GM23338 (cell line): ENCODE measurements around the gene REX1BD. TPM values are rescaled to one million over a fixed set of nuclear protein-coding genes. Genes with fewer than 3 reads are reported as not detected.

Source experiments
- ATAC-seq: fragments of 200-7000 bp; cut with Tn5 transposase; 3 replicates; pipeline ENCODE4 v1.9.1; 2020
- DNase-seq: peaks from one replicate; pipeline ENCODE4 v3.0.0-alpha.2; 2015; ENCODE audit warnings: low spot score
- H2AFZ ChIP-seq: fragments of 200-600 bp; sonication (generic); 2 replicates; pipeline ENCODE4 v1.8.0; 2016; ENCODE audit warnings: antibody characterized with exemption, mild to moderate bottlenecking, moderate library complexity
- H3F3A ChIP-seq: fragments of 200-600 bp; sonication (generic); replicated peaks from 2 replicates; pipeline ENCODE4 v1.8.0; 2017; ENCODE audit warnings: antibody characterized with exemption, mixed run types, low read depth
- H3K27ac ChIP-seq: fragments of 200-600 bp; sonication (generic); 2 replicates; pipeline ENCODE4 v1.6.1; 2016; ENCODE audit warnings: low read depth
- H3K27me3 ChIP-seq: fragments of 200-600 bp; sonication (generic); 2 replicates; pipeline ENCODE4 v1.8.0; 2016; ENCODE audit warnings: mild to moderate bottlenecking, mixed run types, moderate library complexity; ENCODE audit not compliant: insufficient read depth
- H3K36me3 ChIP-seq: fragments of 200-600 bp; sonication (generic); 2 replicates; pipeline ENCODE4 v1.8.0; 2016; ENCODE audit warnings: mild to moderate bottlenecking; ENCODE audit not compliant: insufficient read depth
- H3K4me1 ChIP-seq: fragments of 200-600 bp; sonication (generic); 2 replicates; pipeline ENCODE4 v1.8.0; 2016; ENCODE audit warnings: mild to moderate bottlenecking, moderate library complexity; ENCODE audit not compliant: insufficient read depth
- H3K4me2 ChIP-seq: fragments of 200-600 bp; sonication (generic); 2 replicates; pipeline ENCODE4 v1.7.1; 2017; ENCODE audit warnings: mixed run types
- H3K4me3 ChIP-seq: fragments of 200-600 bp; sonication (generic); 2 replicates; pipeline ENCODE4 v1.6.1; 2016; ENCODE audit warnings: mixed run types
- H3K79me2 ChIP-seq: fragments of 200-600 bp; sonication (generic); replicated peaks from 2 replicates; pipeline ENCODE4 v1.8.0; 2017; ENCODE audit warnings: mild to moderate bottlenecking; ENCODE audit not compliant: insufficient read depth
- H3K9me2 ChIP-seq: fragments of 200-600 bp; sonication (generic); 2 replicates; pipeline ENCODE4 v1.8.0; 2017; ENCODE audit not compliant: insufficient read depth
- H4K20me1 ChIP-seq: fragments of 200-600 bp; sonication (generic); replicated peaks from 2 replicates; pipeline ENCODE4 v1.8.0; 2017; ENCODE audit warnings: mild to moderate bottlenecking; ENCODE audit not compliant: insufficient read depth
- H3K27ac Mint-ChIP-seq: 2 replicates; pipeline ENCODE4 v1.8.0; 2020; ENCODE audit warnings: inconsistent platforms, mild to moderate bottlenecking, moderate library complexity, mixed read lengths
- H3K27me3 Mint-ChIP-seq: 3 replicates; pipeline ENCODE4 v1.8.0; 2022; ENCODE audit warnings: low read depth, mild to moderate bottlenecking, moderate library complexity, mixed read lengths, inconsistent platforms; ENCODE audit not compliant: insufficient read depth, poor library complexity
- H3K36me3 Mint-ChIP-seq: 3 replicates; pipeline ENCODE4 v1.8.0; 2021; ENCODE audit warnings: low read depth, mild to moderate bottlenecking, inconsistent platforms, moderate library complexity, mixed read lengths
- H3K4me1 Mint-ChIP-seq: 3 replicates; pipeline ENCODE4 v1.8.0; 2020; ENCODE audit warnings: mild to moderate bottlenecking, inconsistent platforms, mixed read lengths
- H3K4me3 Mint-ChIP-seq: 3 replicates; pipeline ENCODE4 v1.8.0; 2021; ENCODE audit warnings: moderate library complexity, mild to moderate bottlenecking, inconsistent platforms, mixed read lengths
- H3K9me3 Mint-ChIP-seq: 3 replicates; pipeline ENCODE4 v1.8.0; 2020; ENCODE audit warnings: moderate library complexity, mild to moderate bottlenecking, inconsistent platforms, mixed read lengths
- CREB1 ChIP-seq: fragments of 250-450 bp; sonication (Bioruptor Pico); IDR thresholded peaks from 2 replicates; pipeline ENCODE4 v1.5.0; 2020; ENCODE audit warnings: low read depth, mild to moderate bottlenecking, moderate library complexity
- EZH2 ChIP-seq: fragments of 200-600 bp; sonication (generic); IDR thresholded peaks from one replicate; pipeline ENCODE4 v1.8.0; 2017; ENCODE audit warnings: antibody characterized with exemption, mild to moderate bottlenecking, low read depth; ENCODE audit not compliant: unreplicated experiment
- EZH2phosphoT487 ChIP-seq: fragments of 200-600 bp; sonication (generic); IDR thresholded peaks from one replicate; pipeline ENCODE4 v1.8.1; 2018; ENCODE audit warnings: antibody characterized with exemption; ENCODE audit not compliant: unreplicated experiment
- REST ChIP-seq: IDR thresholded peaks from one replicate; pipeline ENCODE4 v1.6.1; 2018; ENCODE audit warnings: antibody characterized with exemption; ENCODE audit not compliant: unreplicated experiment
- STAT1 ChIP-seq: IDR thresholded peaks from one replicate; pipeline ENCODE4 v1.6.1; 2016; ENCODE audit warnings: antibody characterized with exemption; ENCODE audit not compliant: unreplicated experiment
- ZNF331 ChIP-seq: fragments of 250-450 bp; sonication (Bioruptor Pico); IDR thresholded peaks from 2 replicates; pipeline ENCODE4 v1.5.0; 2020; ENCODE audit warnings: low read depth, mild to moderate bottlenecking, moderate library complexity
- polyA plus RNA-seq: library from polyadenylated mRNA; unstranded; fragments of >200 nt; fragmentation: Nextera tagmentation; extraction: Ambion mirVana; gene quantifications from 2 replicates; pipeline ENCODE4 v1.2.1, GENCODE V29; 2016
- total RNA-seq: library from RNA; depleted of rRNA; stranded (reverse); fragments of >200 nt; shearing (Covaris generic); gene quantifications from 2 replicates; pipeline ENCODE4 v1.2.3, GENCODE V29; 2014

REX1BD gene
- total and polyA plus RNA-seq, 2 experiments from 2014 or later, result 124 to 138 TPM

- Mint-ChIP-seq H3K4me1 (peaks cover 38% of the 10 kb centered on the region), H3K36me3 (peaks cover 7% of the 10 kb centered on the region), H3K4me3 (peak within 1 kb of the TSS; percentile 80), H3K27ac (no peak within 1 kb of the TSS), H3K27me3 (peaks cover 74% of the 10 kb centered on the region), H3K9me3 (peaks cover 7% of the 10 kb centered on the region; the same call in 2 of the 3 replicates)
- Histone ChIP-seq H3K4me2 (peak within 1 kb of the TSS; percentile 94), H3K79me2 (no peaks in the 10 kb centered on the region), H3K27me3 (peaks cover 82% of the 10 kb centered on the region), H3K9me2 (0 out of 2 replicates have a peak, but pooled peaks cover 6% of the 10 kb centered on the region), H4K20me1 (no peaks in the 10 kb centered on the region), H3K36me3 (no peaks in the 10 kb centered on the region), H3F3A (peaks cover 24% of the 10 kb centered on the region), H2AFZ (peak within 1 kb of the TSS; percentile 72), H3K4me1 (peaks cover 49% of the 10 kb centered on the region), H3K27ac (no peak within 1 kb of the TSS), H3K4me3 (peak within 1 kb of the TSS; percentile 76)
- DNase-seq (peak; percentile 65), ATAC-seq (peak; percentile 18)
- TF ChIP-seq EZH2phosphoT487, result no peak
- TF ChIP-seq CREB1, result peak; percentile 76
- peak; percentile 71 for TF ChIP-seq EZH2
- no peak for TF ChIP-seq ZNF331
- TF ChIP-seq STAT1, result no peak
Measured at GRCh38 chr19:18612772-18613588, 24.4 kb downstream of the REX1BD start, which contains the start of gene TMEM59L. TMEM59L (plus strand) TSS chr19:18612870; CDS start chr19:18612959, 89 bp downstream.

- Mint-ChIP-seq H3K4me3 (peak overlapping the region; percentile 73), H3K27me3 (peaks cover 67% of the 10 kb centered on the region), H3K36me3 (peaks cover 7% of the 10 kb centered on the region), H3K4me1 (peaks cover 33% of the 10 kb centered on the region), H3K9me3 (peaks cover 7% of the 10 kb centered on the region; the same call in 2 of the 3 replicates), H3K27ac (no peak overlapping the region)
- no peaks in the 10 kb centered on the region for H3K36me3 ChIP-seq
- no peaks in the 10 kb centered on the region for H4K20me1 ChIP-seq
- peak overlapping the region; percentile 94 for H3K4me2 ChIP-seq
- H2AFZ ChIP-seq, result no peak overlapping the region
- TF ChIP-seq EZH2, result peak; percentile 64
- TF ChIP-seq REST, result no peak
- H3K27me3 ChIP-seq, result peaks cover 75% of the 10 kb centered on the region
- no peaks in the 10 kb centered on the region for H3K79me2 ChIP-seq
- H3K27ac ChIP-seq, result no peak overlapping the region
- H3K9me2 ChIP-seq, result 0 out of 2 replicates have a peak, but pooled peaks cover 6% of the 10 kb centered on the region
- H3K4me3 ChIP-seq, result peak overlapping the region; percentile 76
- peaks cover 17% of the 10 kb centered on the region; the same call in 1 of the 2 replicates for H3F3A ChIP-seq
- DNase-seq (peak; percentile 40), ATAC-seq (peak; percentile 8)
- peaks cover 42% of the 10 kb centered on the region for H3K4me1 ChIP-seq
Measured at GRCh38 chr19:18613589-18614234, 25.1 kb downstream of the REX1BD start.
